Left lung (tissue), 10 donors: ENCODE results near the gene LAPTM5. TPM values are rescaled to one million over a fixed set of nuclear protein-coding genes. Genes with fewer than 3 reads are reported as not detected.

ENCODE experiments used
- ATAC-seq: fragments of 200-7000 bp; cut with Tn5 transposase; one replicate; pipeline ENCODE4 v1.9.1; 2020; ENCODE audit warnings: moderate library complexity
- DNase-seq, 4 donors: peaks; one replicate each; pipeline ENCODE4 v3.0.0-alpha.2; 2013 to 2020
- H3K27ac ChIP-seq, 2 donors: fragments of 200-600 bp; sonication (generic) in 1 of 2; one replicate each; pipeline versions ENCODE4 v1.5.0 to v1.8.0; 2020 to 2021
- H3K27me3 ChIP-seq, 2 donors: fragments of 200-600 bp; sonication (generic) in 1 of 2; one replicate each; pipeline versions ENCODE4 v1.5.0 to v1.8.0; 2020 to 2021
- H3K36me3 ChIP-seq, 2 donors: fragments of 200-600 bp; sonication (generic) in 1 of 2; one replicate each; pipeline versions ENCODE4 v1.5.0 to v1.8.0; 2020 to 2021
- H3K4me1 ChIP-seq, 2 donors: fragments of 200-600 bp; one replicate each; pipeline ENCODE4 v1.8.0; 2021
- H3K4me3 ChIP-seq, 2 donors: fragments of 200-600 bp; sonication (generic) in 1 of 2; one replicate each; pipeline versions ENCODE4 v1.5.0 to v1.8.0; 2020 to 2021; ENCODE audit warnings: mild to moderate bottlenecking in 1 of 2
- H3K9me3 ChIP-seq, 2 donors: fragments of 200-600 bp; sonication (generic) in 1 of 2; one replicate each; pipeline versions ENCODE4 v1.5.0 to v1.8.0; 2020 to 2021
- intact Hi-C, 2 donors: fragments of 100-400 bp; cut with DNase I; formaldehyde crosslinking; loops; one replicate each; pipeline versions ENCODE4 v1.11.2 to v1.14.2; 2022
- polyA plus RNA-seq, 6 donors: library from polyadenylated mRNA; unstranded; fragments of 120-200 nt; gene quantifications; one replicate each; pipeline ENCODE4 v1.2.1, GENCODE V29; 2013; ENCODE audit not compliant: insufficient read length in 6 of 6
- total RNA-seq, 2 donors: library from RNA; stranded (reverse); fragmentation: NEBNext Ultra II Directional; extraction: Animal tissue kit (Norgen Biotek cat#: 25700); gene quantifications; one replicate each; pipeline ENCODE4 v1.2.1, GENCODE V29; 2021
- TF ChIP-seq, protein P1 (sequence below), 2 donors: fragments of 200-600 bp; sonication (generic) in 1 of 2; IDR thresholded peaks; one replicate each; pipeline versions ENCODE4 v1.5.0 to v1.8.0; 2021; ENCODE audit warnings: antibody characterized with exemption in 2 of 2
- donor health status: DM: no; HTN: yes; CAD: no.
- donor health status: DM: no; HTN: no; CAD: no.

Gene LAPTM5
- total and polyA plus RNA-seq, 8 donors = 23.0 to 513 (median 29.5) TPM

DNA sequence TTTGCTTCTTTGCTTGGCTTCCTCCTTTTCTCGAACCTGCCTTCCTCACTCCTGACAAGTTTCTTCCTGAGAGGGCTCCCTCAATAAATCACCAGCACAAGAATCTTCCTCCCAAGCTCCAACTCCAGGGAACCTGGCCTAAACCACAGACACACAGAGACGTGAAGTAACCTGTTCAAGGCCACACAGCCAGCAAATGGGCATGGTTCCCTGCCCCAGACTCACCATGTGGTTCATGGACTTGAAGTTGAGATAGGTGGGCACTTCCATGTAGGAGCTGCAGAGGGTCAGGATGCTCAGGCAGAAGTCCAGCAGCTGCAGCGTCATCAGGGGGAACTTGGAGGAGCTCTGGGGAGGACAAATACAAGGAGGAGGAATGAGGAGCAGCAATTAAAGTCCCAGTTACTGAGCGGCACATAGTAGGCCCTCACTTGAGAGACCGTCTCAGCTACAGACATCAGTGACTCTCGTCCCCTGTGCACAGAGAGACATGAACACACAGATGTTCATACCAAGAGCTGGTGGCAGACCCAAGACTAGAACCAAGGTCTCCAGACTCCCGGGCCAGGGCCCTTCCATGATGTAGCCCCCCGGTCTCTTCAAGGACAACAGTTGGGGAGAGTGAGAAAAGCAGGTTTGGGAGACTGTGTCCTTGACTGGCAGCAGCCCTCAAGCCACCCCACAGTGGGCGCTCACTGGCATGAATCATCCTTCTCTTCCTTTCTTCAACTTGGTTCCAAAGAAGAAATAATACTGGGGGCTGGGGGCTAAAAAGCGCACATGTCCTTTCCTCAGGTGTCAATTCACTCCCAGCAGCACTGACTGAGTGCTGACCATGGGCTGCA is 18.6 kb downstream of the LAPTM5 start:
- no peaks in the 10 kb centered on the region for H3K27me3 ChIP-seq

DNA sequence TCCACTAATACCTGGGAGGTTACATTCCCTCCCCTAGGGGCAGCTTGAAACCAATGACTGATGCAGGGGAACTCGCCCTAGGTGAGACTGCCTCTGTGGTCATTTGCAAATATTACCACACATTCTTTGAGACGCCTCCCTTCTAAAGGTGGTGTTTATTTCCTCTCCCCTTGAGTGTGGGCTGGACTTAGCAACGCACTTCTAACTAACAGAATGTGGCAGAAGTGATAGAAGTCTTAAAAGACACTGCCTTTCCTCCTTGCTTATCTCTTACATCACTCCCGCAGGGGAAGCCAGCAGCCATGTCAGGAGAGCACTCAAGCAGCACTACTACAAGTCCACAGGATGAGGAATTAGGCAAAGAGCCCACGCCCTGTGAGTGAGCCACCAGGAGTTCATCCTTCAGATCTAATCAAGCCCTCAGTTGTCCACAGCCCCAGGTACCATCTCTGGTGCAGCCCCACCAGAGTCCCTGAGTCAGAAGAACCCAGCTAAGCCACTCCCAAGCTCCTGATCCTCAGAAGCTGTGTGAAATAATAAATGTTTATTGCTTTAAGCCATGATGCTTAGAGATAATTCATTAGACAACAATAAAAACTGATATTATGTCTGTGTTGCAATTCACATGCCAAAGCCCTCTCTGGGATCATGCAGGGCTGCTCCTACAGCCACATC is 19.4 kb downstream of the LAPTM5 start:
- no peak overlapping the region for H3K4me3 ChIP-seq
- ATAC-seq (no peak), DNase-seq (no peak)
- TF ChIP-seq, protein P1, sequence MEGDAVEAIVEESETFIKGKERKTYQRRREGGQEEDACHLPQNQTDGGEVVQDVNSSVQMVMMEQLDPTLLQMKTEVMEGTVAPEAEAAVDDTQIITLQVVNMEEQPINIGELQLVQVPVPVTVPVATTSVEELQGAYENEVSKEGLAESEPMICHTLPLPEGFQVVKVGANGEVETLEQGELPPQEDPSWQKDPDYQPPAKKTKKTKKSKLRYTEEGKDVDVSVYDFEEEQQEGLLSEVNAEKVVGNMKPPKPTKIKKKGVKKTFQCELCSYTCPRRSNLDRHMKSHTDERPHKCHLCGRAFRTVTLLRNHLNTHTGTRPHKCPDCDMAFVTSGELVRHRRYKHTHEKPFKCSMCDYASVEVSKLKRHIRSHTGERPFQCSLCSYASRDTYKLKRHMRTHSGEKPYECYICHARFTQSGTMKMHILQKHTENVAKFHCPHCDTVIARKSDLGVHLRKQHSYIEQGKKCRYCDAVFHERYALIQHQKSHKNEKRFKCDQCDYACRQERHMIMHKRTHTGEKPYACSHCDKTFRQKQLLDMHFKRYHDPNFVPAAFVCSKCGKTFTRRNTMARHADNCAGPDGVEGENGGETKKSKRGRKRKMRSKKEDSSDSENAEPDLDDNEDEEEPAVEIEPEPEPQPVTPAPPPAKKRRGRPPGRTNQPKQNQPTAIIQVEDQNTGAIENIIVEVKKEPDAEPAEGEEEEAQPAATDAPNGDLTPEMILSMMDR (IDR thresholded peaks at IDR 0.05) = no peak
- H3K27me3 ChIP-seq = no peaks in the 10 kb centered on the region
- H3K9me3 ChIP-seq = no peaks in the 10 kb centered on the region
- peaks cover 0 to 34% of the 10 kb centered on the region in 2 donors for H3K4me1 ChIP-seq
- no peak overlapping the region for H3K27ac ChIP-seq
- intact Hi-C loops = no loop called here
- peaks cover 0 to 94% of the 10 kb centered on the region in 2 donors for H3K36me3 ChIP-seq

More for the DNA sequence above, 18.6 kb downstream of the LAPTM5 start:
- TF ChIP-seq, protein P1 (IDR thresholded peaks at IDR 0.05) = no peak
- Histone ChIP-seq H3K9me3 (no peaks in the 10 kb centered on the region), H3K27ac (no peak overlapping the region), H3K36me3 (peaks cover 0 to 87% of the 10 kb centered on the region in 2 donors), H3K4me1 (peaks cover 0 to 41% of the 10 kb centered on the region in 2 donors), H3K4me3 (no peak overlapping the region)
- DNase-seq (no peak), ATAC-seq (no peak)
- intact Hi-C loops = no loop called here

DNA sequence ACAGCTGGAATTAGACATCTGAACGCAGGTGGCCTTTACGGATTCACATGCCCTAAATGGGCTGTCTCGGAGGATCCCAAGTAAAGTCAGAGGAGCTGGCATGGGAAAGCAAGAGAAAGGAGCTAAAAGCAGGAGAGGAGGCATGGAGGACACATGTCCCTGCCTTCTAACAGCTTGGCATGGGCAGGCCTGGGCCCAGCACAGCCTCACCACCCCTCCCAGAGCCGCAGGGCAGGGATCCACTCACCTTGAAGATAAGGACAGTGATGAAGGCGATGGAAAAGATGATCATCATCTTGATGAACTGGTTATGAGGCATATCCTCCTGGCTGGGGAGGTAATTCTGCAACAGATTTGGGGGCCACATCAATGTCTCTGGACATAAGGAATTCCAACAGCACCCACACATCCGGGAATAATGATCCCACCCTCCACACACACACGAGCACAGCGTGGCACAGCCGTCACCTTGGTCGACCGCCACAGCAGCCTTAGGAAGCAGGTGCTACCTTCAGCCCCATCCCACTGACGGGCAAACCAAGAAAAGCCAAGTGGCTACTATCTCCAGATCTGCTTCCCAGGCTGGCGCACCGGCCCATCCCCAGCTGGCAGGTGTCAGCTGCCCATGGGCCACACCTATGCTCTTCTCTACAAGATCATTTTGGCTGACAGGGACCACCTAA is 20.1 kb downstream of the LAPTM5 start:
- Histone ChIP-seq H3K9me3 (no peaks in the 10 kb centered on the region), H3K27ac (no peak overlapping the region), H3K4me1 (peaks cover 0 to 27% of the 10 kb centered on the region in 2 donors), H3K36me3 (peaks cover 0 to 97% of the 10 kb centered on the region in 2 donors), H3K27me3 (no peaks in the 10 kb centered on the region), H3K4me3 (no peak overlapping the region)
- TF ChIP-seq, protein P1 (IDR thresholded peaks at IDR 0.05) = no peak
- intact Hi-C loops = no loop called here
- ATAC-seq (no peak), DNase-seq (no peak)

DNA sequence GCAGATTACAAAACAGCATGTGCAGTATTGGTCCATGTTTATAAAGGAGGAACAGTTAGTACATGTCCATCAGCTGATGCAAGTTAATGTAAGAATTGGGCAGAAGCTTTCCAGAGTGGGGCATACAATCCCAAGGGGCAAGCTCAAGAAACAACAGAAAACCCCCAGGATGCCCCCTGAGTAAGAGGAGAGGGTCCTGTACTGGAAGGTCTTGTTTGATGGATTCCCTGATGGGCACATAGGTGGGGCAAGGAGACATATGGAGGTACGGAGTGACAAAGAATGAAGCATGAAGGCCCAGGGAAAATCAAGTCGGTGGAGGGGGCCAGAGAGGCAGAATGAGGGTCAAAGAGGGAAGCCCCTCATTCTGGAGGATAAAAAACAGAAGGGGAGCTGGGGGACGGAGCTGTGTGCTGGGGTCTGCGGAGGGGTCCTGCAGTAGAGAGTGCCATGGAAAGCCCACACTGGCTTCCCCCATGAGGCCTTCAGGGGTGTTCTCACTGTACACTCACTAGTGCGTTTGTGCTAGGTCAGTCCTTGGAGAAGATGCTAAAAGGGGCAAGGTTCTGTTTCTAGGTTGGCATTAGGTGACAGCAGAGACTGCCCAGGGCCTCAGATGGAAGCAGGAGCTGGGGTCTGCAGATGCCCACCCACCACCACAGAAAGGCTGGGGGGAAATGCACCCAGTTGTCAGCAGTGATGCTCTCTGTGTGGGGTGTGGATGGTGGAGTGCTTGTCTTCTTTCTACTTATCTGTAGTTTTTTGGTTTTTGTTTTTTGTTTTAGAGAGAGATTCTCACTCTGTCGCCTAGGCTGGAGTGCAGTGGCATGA is 21.7 kb downstream of the LAPTM5 start:
- no peak for ATAC-seq
- Histone ChIP-seq H3K9me3 (no peaks in the 10 kb centered on the region), H3K27me3 (no peaks in the 10 kb centered on the region), H3K4me1 (peaks cover 0 to 11% of the 10 kb centered on the region in 2 donors), H3K27ac (no peak overlapping the region), H3K36me3 (peaks cover 0 to 84% of the 10 kb centered on the region in 2 donors), H3K4me3 (no peak overlapping the region)
- intact Hi-C loops = no loop called here
- DNase-seq = no peak
- TF ChIP-seq, protein P1 (IDR thresholded peaks at IDR 0.05) = no peak
